Dermis microvascular lymphatic vessel endothelial cell (primary cell): ENCODE measurements around the gene TSPAN9. TPM values are rescaled to one million over a fixed set of nuclear protein-coding genes. Genes with fewer than 3 reads are reported as not detected.

Experiments used
- DNase-seq, 2 donors: peaks; one replicate each; pipeline versions ENCODE4 v3.0.0 to v3.0.0-alpha.2; 2010; ENCODE audit warnings: low read depth in 2 of 2
- total RNA-seq: library from RNA; depleted of rRNA; stranded (reverse); fragments of >200 nt; gene quantifications from 2 replicates; pipeline ENCODE4 v1.2.1, GENCODE V29; 2014

Gene TSPAN9
- total RNA-seq, 1 donor from 2014 or later: 68.3 TPM

DNA sequence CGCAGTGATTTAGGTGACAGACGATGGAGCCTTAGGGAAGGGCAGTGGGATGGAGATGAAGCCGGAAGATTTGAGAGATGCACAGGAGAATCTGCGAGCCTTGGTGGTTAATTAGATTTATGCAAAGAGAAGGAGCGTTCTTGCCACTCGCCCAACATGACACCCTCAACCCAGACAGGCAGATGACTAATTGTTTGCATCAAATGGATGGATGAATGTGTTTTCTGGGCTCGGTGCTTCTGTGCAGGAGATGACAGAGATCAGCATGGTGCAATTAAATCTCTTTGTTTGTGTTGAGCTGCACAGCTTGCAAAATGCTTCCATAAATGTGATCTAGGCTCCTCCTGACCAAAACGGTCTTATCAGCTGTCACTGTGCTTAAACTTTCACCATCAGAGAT, 211.5 kb downstream of the TSPAN9 start:
- no peak for DNase-seq

- DNase-seq: no peak
Measured at GRCh38 chr12:3289702-3290101, 212.5 kb downstream of the TSPAN9 start.

- no peak for DNase-seq
Measured at GRCh38 chr12:3291939-3292338, 214.8 kb downstream of the TSPAN9 start.

- no peak for DNase-seq
Measured at GRCh38 chr12:3292677-3293412, 215.7 kb downstream of the TSPAN9 start.

GRCh38 chr12:3293446-3294161, 216.4 kb downstream of the TSPAN9 start:
- DNase-seq: no peak

GRCh38 chr12:3294481-3294911, 217.3 kb downstream of the TSPAN9 start:
- no peak for DNase-seq

GRCh38 chr12:3295225-3295624, 218.0 kb downstream of the TSPAN9 start:
- DNase-seq: no peak

DNA sequence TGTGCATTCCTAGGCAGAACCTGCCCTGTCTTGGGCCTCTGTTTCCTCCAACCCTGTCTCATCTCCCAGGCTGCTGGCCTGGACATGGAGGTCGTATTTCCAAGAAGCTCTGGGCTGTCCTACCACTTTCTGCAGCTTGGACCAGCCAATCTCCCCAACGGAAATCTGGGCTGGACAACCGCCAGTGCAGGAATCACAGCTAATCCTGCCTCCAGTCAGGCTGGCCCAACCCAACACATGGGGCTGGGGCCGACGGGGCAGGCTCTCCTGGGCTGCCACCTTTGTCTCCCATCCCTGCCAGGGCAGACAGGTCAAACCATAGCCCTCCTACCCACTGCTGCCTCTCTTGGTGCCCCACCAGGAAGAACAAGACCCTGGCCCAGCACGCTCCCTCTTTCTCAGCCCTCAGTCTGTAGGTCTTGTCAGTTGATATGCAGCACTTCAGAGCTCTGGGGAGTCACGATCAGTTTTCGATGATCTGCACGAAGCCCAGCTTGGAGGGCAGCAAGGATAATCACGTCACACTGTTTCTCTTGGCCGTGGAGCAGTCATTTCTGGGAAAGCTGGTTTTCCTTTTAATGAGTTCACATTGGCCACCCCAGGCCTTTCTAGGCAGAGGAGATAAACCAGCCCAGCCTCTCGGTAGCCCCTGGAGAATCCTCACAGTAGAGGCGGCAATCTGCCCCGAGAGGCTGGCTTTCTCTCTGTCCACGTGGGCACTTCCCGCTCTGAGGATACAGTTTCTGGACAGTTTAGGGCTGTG, 218.6 kb downstream of the TSPAN9 start:
- peak in 1 of 2 donors; percentile 30 for DNase-seq

DNA sequence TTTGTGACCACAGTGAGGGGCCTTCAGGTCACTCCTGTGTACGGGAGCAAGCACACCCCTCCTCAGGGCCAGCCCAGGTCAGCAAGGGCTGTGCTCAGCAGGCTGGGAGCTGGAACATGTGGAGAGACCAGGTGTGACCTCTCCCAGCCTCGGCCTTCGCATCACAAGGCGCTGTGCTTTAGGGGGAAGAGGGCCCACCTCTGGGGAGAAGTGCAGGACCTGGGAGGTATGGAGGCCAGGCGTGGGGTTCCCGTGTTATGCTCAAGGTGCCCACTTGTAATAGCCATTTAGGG, 219.2 kb downstream of the TSPAN9 start:
- DNase-seq: no peak

DNA sequence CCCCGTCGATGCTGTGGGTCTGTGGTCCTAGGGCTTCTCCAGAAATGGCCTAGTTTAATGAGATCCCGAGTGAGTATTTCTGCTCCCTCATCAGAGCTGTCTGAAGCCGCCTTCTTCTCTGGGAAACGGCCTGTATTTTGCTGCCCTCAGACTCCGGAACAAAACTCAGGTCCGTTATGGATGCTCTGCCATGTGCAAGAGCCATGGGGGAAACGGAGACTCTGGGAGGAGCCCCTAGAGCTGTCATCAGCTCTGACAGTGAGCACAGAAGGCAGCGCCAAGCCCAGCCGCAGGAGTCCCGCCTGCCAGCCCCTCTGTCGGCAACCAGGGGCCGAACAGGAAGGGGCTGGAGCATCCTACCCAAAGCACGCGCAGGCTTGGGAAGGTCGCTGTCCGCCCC, 221.4 kb downstream of the TSPAN9 start:
- no peak for DNase-seq

GRCh38 chr12:3299929-3300832, 223.0 kb downstream of the TSPAN9 start:
- peak; percentile 36 to 80 for DNase-seq

DNA sequence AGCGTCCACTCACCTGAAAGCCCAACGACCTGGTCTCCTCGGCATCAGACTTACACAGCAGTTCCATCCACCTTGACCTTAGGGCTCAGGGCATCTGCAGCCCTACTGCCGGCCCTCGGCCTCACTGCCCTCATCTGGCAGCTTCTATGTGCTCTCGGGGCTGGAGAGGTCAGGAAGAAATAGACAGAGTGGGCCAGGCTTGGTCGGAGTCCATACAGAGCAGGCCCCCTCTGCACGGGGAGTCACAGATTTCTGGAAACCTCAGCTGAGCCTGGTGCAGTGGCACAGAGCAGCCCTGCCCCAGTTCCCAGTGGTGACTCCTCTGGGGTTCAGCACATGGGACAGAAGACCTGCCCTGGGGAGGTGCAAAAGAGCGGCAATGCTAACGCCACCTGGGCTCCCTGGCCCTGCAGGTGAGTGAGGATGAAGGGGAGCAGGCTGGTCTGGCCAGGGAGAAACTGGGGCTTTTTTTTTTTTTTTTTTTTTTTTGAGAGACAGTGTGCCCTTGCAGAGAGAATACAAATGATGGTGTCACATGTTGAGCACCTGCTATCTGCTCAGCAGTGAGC, 223.7 kb downstream of the TSPAN9 start:
- no peak for DNase-seq

DNA sequence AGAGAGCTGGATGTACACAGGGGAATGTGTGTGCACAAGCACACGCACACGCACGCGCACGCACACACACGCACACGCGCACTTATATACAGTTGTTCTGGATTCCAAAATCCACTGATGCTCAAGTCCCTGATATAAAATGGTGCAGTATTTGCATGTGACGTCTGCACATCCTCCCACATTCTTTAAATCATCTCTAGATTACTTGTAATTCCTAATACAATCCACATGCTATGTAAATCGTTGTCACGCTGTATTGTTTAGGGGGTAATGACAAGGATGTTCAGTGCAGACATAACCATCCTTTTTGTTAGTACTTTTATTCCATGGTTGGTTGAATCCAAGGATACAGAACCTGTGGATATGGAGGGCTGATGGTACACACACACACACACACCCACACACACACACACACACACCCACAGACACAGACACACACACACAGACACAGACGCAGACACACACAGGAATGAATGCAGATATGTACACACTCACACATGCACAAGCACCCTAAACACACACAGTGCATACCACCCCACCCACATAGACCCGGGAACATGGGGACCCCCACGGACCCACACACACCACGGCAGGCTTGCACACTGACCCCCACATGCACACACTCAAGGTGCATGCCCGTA, 225.3 kb downstream of the TSPAN9 start:
- DNase-seq: no peak

GRCh38 chr12:3303410-3304136, 226.4 kb downstream of the TSPAN9 start:
- DNase-seq: peak; percentile 23 to 33

DNA sequence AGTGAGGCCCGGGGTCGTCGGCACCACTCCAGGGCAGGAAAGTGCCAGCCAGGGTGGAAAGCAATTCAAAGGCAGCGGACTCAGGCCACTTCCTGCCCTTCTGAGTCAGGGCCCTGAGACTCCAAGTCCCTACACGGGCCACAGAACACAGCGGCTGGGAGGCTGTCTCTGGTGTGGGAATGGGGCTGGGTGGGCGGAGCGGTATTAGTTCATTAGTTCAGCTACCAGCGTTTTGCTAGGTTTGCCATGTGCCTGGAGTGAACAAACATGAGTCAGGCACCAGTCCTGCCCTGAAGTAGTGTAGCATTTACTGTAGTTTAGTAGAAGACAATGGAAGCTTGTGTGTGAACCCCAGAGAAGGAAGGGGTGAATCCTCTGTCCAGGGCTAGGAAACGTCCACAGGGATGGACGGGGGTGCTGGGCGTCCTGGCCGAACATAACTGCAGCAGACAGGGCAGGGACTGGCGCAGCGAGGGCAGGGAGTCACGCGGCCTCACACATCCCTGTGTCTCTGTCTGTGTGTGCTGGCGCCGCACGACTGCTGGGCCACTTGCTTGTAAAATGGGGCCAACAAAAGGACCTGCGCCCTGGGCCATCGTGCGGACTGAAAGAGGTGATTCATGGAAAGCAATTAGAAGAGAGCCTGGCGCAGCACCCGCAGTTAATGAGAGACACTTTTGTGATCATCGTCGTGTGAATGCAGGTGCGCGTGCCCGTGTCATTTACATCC, 227.4 kb downstream of the TSPAN9 start:
- peak; percentile 52 to 89 for DNase-seq

GRCh38 chr12:3305464-3305863, 228.3 kb downstream of the TSPAN9 start:
- no peak for DNase-seq

DNA sequence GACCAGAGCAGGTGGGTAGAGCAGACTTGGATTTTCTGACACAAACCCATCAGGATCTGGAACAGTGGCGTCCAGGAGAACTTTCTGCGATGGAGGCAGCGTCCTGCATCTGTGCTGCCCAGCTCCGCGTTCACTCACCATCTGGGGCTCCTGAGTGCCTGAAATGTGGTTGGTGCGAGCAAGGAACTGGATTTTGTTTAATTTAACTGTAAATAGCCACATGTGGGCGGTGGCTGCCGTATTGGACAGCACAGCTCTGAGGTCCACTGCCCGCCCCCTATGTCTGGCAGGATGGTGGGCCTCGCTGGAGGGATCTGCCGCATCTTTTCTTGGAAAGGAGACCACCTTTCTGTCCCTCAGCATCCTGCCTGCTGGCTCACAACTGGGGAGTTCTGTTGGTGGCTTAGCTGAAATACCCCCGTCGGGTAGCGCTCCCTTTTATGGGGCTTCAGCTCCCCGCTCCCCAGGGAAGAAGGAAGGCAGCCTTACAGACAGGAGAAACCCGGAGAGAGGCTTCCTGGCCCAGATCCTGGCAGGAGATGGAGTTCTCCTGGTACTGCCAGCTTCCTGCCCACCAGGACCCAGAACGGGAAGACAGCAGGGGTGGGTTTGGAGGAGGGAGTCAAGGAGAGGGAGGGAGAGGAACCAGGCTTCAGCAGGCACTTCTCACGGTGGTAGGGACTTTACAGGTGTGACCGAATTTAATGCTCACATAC, 228.9 kb downstream of the TSPAN9 start:
- DNase-seq: no peak

GRCh38 chr12:3307389-3307788, 230.2 kb downstream of the TSPAN9 start:
- no peak for DNase-seq

DNA sequence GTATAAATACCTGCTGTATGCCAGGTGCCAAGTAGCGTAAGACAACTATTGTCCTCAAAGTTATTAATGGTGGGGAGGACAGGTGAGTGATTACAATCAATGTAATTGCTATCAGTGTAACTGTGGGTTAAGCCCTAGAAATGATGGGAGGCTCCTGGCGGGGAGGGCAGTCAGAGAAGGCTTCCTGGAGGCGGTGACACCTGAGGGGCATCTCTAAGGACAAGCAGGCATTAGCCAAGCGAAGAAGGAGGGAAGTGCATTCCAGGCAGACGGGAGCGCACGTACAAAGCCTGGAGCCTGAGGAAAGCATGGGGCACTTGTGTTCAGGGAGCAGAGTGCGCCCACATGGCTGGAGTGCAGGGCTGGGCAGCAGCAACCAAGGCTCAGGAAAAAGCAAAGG, 230.9 kb downstream of the TSPAN9 start:
- no peak for DNase-seq
